Liver (tissue), 3 donors: ENCODE data around the gene HOOK2.

Experiments
- ATF3 ChIP-seq: IDR thresholded peaks from 2 replicates; pipeline ENCODE4 v1.6.1; 2016; ENCODE audit warnings: antibody characterized with exemption
- CTCF ChIP-seq: fragments of 150-350 bp; IDR thresholded peaks from 2 replicates; pipeline ENCODE4 v1.5.1; 2017; ENCODE audit warnings: improper control_type of control experiment, low read depth, low read length; ENCODE audit not compliant: missing input control
- FOXA1 ChIP-seq: IDR thresholded peaks from 2 replicates; pipeline ENCODE4 v1.6.1; 2016; ENCODE audit warnings: antibody characterized with exemption
- FOXA2 ChIP-seq: IDR thresholded peaks from 2 replicates; pipeline ENCODE4 v1.6.1; 2016; ENCODE audit warnings: antibody characterized with exemption
- GABPA ChIP-seq, 2 donors: IDR thresholded peaks in 1 of 2; conservative IDR thresholded peaks in 1 of 2; 2 replicates each; pipeline ENCODE4 v1.6.1; 2016; ENCODE audit warnings: antibody characterized with exemption in 2 of 2, mild to moderate bottlenecking in 1 of 2, moderate library complexity in 1 of 2
- JUND ChIP-seq, 2 donors: IDR thresholded peaks; 2 replicates each; pipeline ENCODE4 v1.6.1; 2016; ENCODE audit warnings: antibody characterized with exemption in 2 of 2
- RAD21 ChIP-seq, 2 donors: IDR thresholded peaks; 2 replicates each; pipeline ENCODE4 v1.6.1; 2016; ENCODE audit warnings: antibody characterized with exemption in 2 of 2, mild to moderate bottlenecking in 2 of 2
- REST ChIP-seq: IDR thresholded peaks from 2 replicates; pipeline ENCODE4 v1.6.1; 2016; ENCODE audit warnings: antibody characterized with exemption, mild to moderate bottlenecking
- RXRA ChIP-seq, 2 donors: IDR thresholded peaks; 2 replicates each; pipeline ENCODE4 v1.6.1; 2017 to 2018; ENCODE audit warnings: antibody characterized with exemption in 2 of 2, mild to moderate bottlenecking in 1 of 2
- SP1 ChIP-seq: IDR thresholded peaks from 2 replicates; pipeline ENCODE4 v1.6.1; 2018; ENCODE audit warnings: antibody characterized with exemption, mild to moderate bottlenecking
- YY1 ChIP-seq: IDR thresholded peaks from 2 replicates; pipeline ENCODE4 v1.6.1; 2016; ENCODE audit warnings: antibody characterized with exemption, mild to moderate bottlenecking
- ZBTB33 ChIP-seq: IDR thresholded peaks from 2 replicates; pipeline ENCODE4 v1.6.1; 2016; ENCODE audit warnings: antibody characterized with exemption
- donor health status: healthy.
- donor health status: healthy.

- TF ChIP-seq FOXA2 (no peak), CTCF (no peak), REST (peak; percentile 35), ZBTB33 (no peak), RAD21 (IDR thresholded peaks at IDR 0.05) (peak in 1 of 2 donors; percentile 5), FOXA1 (no peak), JUND (IDR thresholded peaks at IDR 0.05) (no peak), ATF3 (no peak), RXRA (IDR thresholded peaks at IDR 0.05) (peak; percentile 47 to 60), YY1 (peak; percentile 12), SP1 (peak; percentile 58), GABPA (IDR thresholded peaks at IDR 0.05 in 1 of 2, conservative IDR thresholded peaks at IDR 0.05 in 1 of 2) (no peak)
Observed at GRCh38 chr19:12788682-12789097, 13.3 kb upstream of the HOOK2 start.
